GM23338 (cell line): ENCODE results near the gene CHORDC1. TPM values are rescaled to one million over a fixed set of nuclear protein-coding genes. Genes with fewer than 3 reads are reported as not detected.

Experiments
- ATAC-seq: fragments of 200-7000 bp; cut with Tn5 transposase; 3 replicates; pipeline ENCODE4 v1.9.1; 2020
- DNase-seq: peaks from one replicate; pipeline ENCODE4 v3.0.0-alpha.2; 2015; ENCODE audit warnings: low spot score
- H2AFZ ChIP-seq: fragments of 200-600 bp; sonication (generic); 2 replicates; pipeline ENCODE4 v1.8.0; 2016; ENCODE audit warnings: antibody characterized with exemption, mild to moderate bottlenecking, moderate library complexity
- H3F3A ChIP-seq: fragments of 200-600 bp; sonication (generic); replicated peaks from 2 replicates; pipeline ENCODE4 v1.8.0; 2017; ENCODE audit warnings: antibody characterized with exemption, mixed run types, low read depth
- H3K27ac ChIP-seq: fragments of 200-600 bp; sonication (generic); 2 replicates; pipeline ENCODE4 v1.6.1; 2016; ENCODE audit warnings: low read depth
- H3K27me3 ChIP-seq: fragments of 200-600 bp; sonication (generic); 2 replicates; pipeline ENCODE4 v1.8.0; 2016; ENCODE audit warnings: mild to moderate bottlenecking, mixed run types, moderate library complexity; ENCODE audit not compliant: insufficient read depth
- H3K36me3 ChIP-seq: fragments of 200-600 bp; sonication (generic); 2 replicates; pipeline ENCODE4 v1.8.0; 2016; ENCODE audit warnings: mild to moderate bottlenecking; ENCODE audit not compliant: insufficient read depth
- H3K4me1 ChIP-seq: fragments of 200-600 bp; sonication (generic); 2 replicates; pipeline ENCODE4 v1.8.0; 2016; ENCODE audit warnings: mild to moderate bottlenecking, moderate library complexity; ENCODE audit not compliant: insufficient read depth
- H3K4me2 ChIP-seq: fragments of 200-600 bp; sonication (generic); 2 replicates; pipeline ENCODE4 v1.7.1; 2017; ENCODE audit warnings: mixed run types
- H3K4me3 ChIP-seq: fragments of 200-600 bp; sonication (generic); 2 replicates; pipeline ENCODE4 v1.6.1; 2016; ENCODE audit warnings: mixed run types
- H3K79me2 ChIP-seq: fragments of 200-600 bp; sonication (generic); replicated peaks from 2 replicates; pipeline ENCODE4 v1.8.0; 2017; ENCODE audit warnings: mild to moderate bottlenecking; ENCODE audit not compliant: insufficient read depth
- H3K9me2 ChIP-seq: fragments of 200-600 bp; sonication (generic); 2 replicates; pipeline ENCODE4 v1.8.0; 2017; ENCODE audit not compliant: insufficient read depth
- H4K20me1 ChIP-seq: fragments of 200-600 bp; sonication (generic); replicated peaks from 2 replicates; pipeline ENCODE4 v1.8.0; 2017; ENCODE audit warnings: mild to moderate bottlenecking; ENCODE audit not compliant: insufficient read depth
- H3K27ac Mint-ChIP-seq: 2 replicates; pipeline ENCODE4 v1.8.0; 2020; ENCODE audit warnings: inconsistent platforms, mild to moderate bottlenecking, moderate library complexity, mixed read lengths
- H3K27me3 Mint-ChIP-seq: 3 replicates; pipeline ENCODE4 v1.8.0; 2022; ENCODE audit warnings: low read depth, mild to moderate bottlenecking, moderate library complexity, mixed read lengths, inconsistent platforms; ENCODE audit not compliant: insufficient read depth, poor library complexity
- H3K36me3 Mint-ChIP-seq: 3 replicates; pipeline ENCODE4 v1.8.0; 2021; ENCODE audit warnings: low read depth, mild to moderate bottlenecking, inconsistent platforms, moderate library complexity, mixed read lengths
- H3K4me1 Mint-ChIP-seq: 3 replicates; pipeline ENCODE4 v1.8.0; 2020; ENCODE audit warnings: mild to moderate bottlenecking, inconsistent platforms, mixed read lengths
- H3K4me3 Mint-ChIP-seq: 3 replicates; pipeline ENCODE4 v1.8.0; 2021; ENCODE audit warnings: moderate library complexity, mild to moderate bottlenecking, inconsistent platforms, mixed read lengths
- H3K9me3 Mint-ChIP-seq: 3 replicates; pipeline ENCODE4 v1.8.0; 2020; ENCODE audit warnings: moderate library complexity, mild to moderate bottlenecking, inconsistent platforms, mixed read lengths
- CTCF ChIP-seq, 2 experiments: fragments of 200-600 bp in 1 of 2; sonication (generic) in 1 of 2; conservative IDR thresholded peaks; 2 replicates each; pipeline versions ENCODE4 v1.5.1 to v1.6.1; 2016 to 2017; ENCODE audit warnings: antibody characterized with exemption in 2 of 2, low read depth in 2 of 2, mild to moderate bottlenecking in 2 of 2, moderate library complexity in 1 of 2
- ETS1 ChIP-seq: IDR thresholded peaks from 2 replicates; pipeline ENCODE4 v1.6.1; 2016; ENCODE audit warnings: antibody characterized with exemption
- JUNB ChIP-seq: IDR thresholded peaks from one replicate; pipeline ENCODE4 v1.6.1; 2016; ENCODE audit warnings: antibody characterized with exemption; ENCODE audit not compliant: unreplicated experiment
- NANOG ChIP-seq: IDR thresholded peaks from 2 replicates; pipeline ENCODE4 v1.6.1; 2016; ENCODE audit warnings: antibody characterized with exemption, borderline replicate concordance
- POLR2AphosphoS5 ChIP-seq: IDR thresholded peaks from 2 replicates; pipeline ENCODE4 v1.6.1; 2016; ENCODE audit warnings: antibody characterized with exemption, low read depth
- REST ChIP-seq: IDR thresholded peaks from one replicate; pipeline ENCODE4 v1.6.1; 2018; ENCODE audit warnings: antibody characterized with exemption; ENCODE audit not compliant: unreplicated experiment
- STAT1 ChIP-seq: IDR thresholded peaks from one replicate; pipeline ENCODE4 v1.6.1; 2016; ENCODE audit warnings: antibody characterized with exemption; ENCODE audit not compliant: unreplicated experiment
- ZNF114 ChIP-seq: fragments of 250-450 bp; sonication (Bioruptor Pico); IDR thresholded peaks from 2 replicates; pipeline ENCODE4 v1.5.0; 2020; ENCODE audit warnings: mild to moderate bottlenecking, moderate library complexity
- ZNF331 ChIP-seq: fragments of 250-450 bp; sonication (Bioruptor Pico); IDR thresholded peaks from 2 replicates; pipeline ENCODE4 v1.5.0; 2020; ENCODE audit warnings: low read depth, mild to moderate bottlenecking, moderate library complexity
- polyA plus RNA-seq: library from polyadenylated mRNA; unstranded; fragments of >200 nt; fragmentation: Nextera tagmentation; extraction: Ambion mirVana; gene quantifications from 2 replicates; pipeline ENCODE4 v1.2.1, GENCODE V29; 2016
- total RNA-seq: library from RNA; depleted of rRNA; stranded (reverse); fragments of >200 nt; shearing (Covaris generic); gene quantifications from 2 replicates; pipeline ENCODE4 v1.2.3, GENCODE V29; 2014

CHORDC1 gene
- total and polyA plus RNA-seq, 2 experiments from 2014 or later = 109 to 192 TPM

- TF ChIP-seq CTCF (conservative IDR thresholded peaks at IDR 0.05; ENCODE audit: low read depth in 2 of 2) = no peak
Observed at GRCh38 chr11:90223248-90223585, 368 bp upstream of the CHORDC1 start (continued).

- Histone ChIP-seq H3K27me3 (no peaks in the 10 kb centered on the region), H4K20me1 (peaks cover 36% of the 10 kb centered on the region), H3K27ac (peak overlapping the region; percentile 56; the same call in 1 of the 2 replicates), H3K4me2 (peak overlapping the region; percentile 94), H2AFZ (peak overlapping the region; percentile 73; the same call in 1 of the 2 replicates), H3K79me2 (peaks cover 59% of the 10 kb centered on the region), H3K4me3 (peak overlapping the region; percentile 90), H3K36me3 (no peaks in the 10 kb centered on the region), H3K9me2 (no peaks in the 10 kb centered on the region), H3K4me1 (peaks cover 36% of the 10 kb centered on the region), H3F3A (no peaks in the 10 kb centered on the region)
- peaks cover 19% of the 10 kb centered on the region for H3K36me3 Mint-ChIP-seq
- peak overlapping the region; percentile 99 for H3K4me3 Mint-ChIP-seq
- peak; percentile 30; the same call in 2 of the 3 replicates for ATAC-seq
- peak overlapping the region; percentile 97 for H3K27ac Mint-ChIP-seq
- H3K4me1 Mint-ChIP-seq = peaks cover 41% of the 10 kb centered on the region
- no peak for DNase-seq
- H3K9me3 Mint-ChIP-seq = 0 out of 3 replicates have a peak, but pooled peaks cover 5% of the 10 kb centered on the region
- H3K27me3 Mint-ChIP-seq = peaks cover 5% of the 10 kb centered on the region
- TF ChIP-seq NANOG (no peak), REST (no peak), POLR2AphosphoS5 (no peak), STAT1 (no peak), ZNF331 (no peak), JUNB (no peak), CTCF (conservative IDR thresholded peaks at IDR 0.05; ENCODE audit: low read depth in 2 of 2) (no peak), ZNF114 (CRISPR knock-in tag) (no peak), ETS1 (no peak)
Observed at GRCh38 chr11:90221803-90222458, 918 bp downstream of the CHORDC1 start.
